Mesenchymal stem cell (in vitro differentiated cells and primary cell): Measurements from ENCODE around the gene EYA2.
A peak's percentile ranks its signal among the peaks of the same experiment; 100 is the strongest.

Experiments used
- DNase-seq: peaks from one replicate; pipeline ENCODE4 v3.0.0-alpha.2; 2013
- H2AFZ ChIP-seq: one replicate; pipeline ENCODE4 v1.6.1; 2013; ENCODE audit warnings: low read depth, mild to moderate bottlenecking, control low read depth, inconsistent platforms, low read length, moderate library complexity
- H2AK5ac ChIP-seq: 2 replicates; pipeline ENCODE4 v1.6.1; 2013; ENCODE audit warnings: low read length, moderate library complexity, mild to moderate bottlenecking, inconsistent platforms; ENCODE audit not compliant: severe bottlenecking
- H2BK120ac ChIP-seq: one replicate; pipeline ENCODE4 v1.6.1; 2013; ENCODE audit warnings: low read depth, mild to moderate bottlenecking, inconsistent platforms, low read length, moderate library complexity
- H2BK12ac ChIP-seq, 2 experiments: one replicate each; pipeline ENCODE4 v1.6.1; 2013; ENCODE audit warnings: inconsistent platforms in 2 of 2, low read length in 2 of 2, mild to moderate bottlenecking in 2 of 2, moderate library complexity in 2 of 2, control low read depth in 1 of 2
- H2BK15ac ChIP-seq: one replicate; pipeline ENCODE4 v1.6.1; 2013; ENCODE audit warnings: mild to moderate bottlenecking, low read depth, inconsistent platforms; ENCODE audit not compliant: poor library complexity, severe bottlenecking
- H2BK5ac ChIP-seq: 2 replicates; pipeline ENCODE4 v1.6.1; 2013; ENCODE audit warnings: low read depth, mild to moderate bottlenecking, low read length, control low read depth, inconsistent platforms; ENCODE audit not compliant: poor library complexity, severe bottlenecking
- H3K14ac ChIP-seq, 2 experiments: one replicate each; pipeline ENCODE4 v1.6.1; 2013; ENCODE audit warnings: inconsistent platforms in 2 of 2, low read length in 2 of 2, control low read depth in 1 of 2, mild to moderate bottlenecking in 1 of 2, moderate library complexity in 1 of 2
- H3K18ac ChIP-seq, 2 experiments: one replicate each; pipeline ENCODE4 v1.6.1; 2013; ENCODE audit warnings: inconsistent platforms in 2 of 2, low read length in 2 of 2, control low read depth in 1 of 2, low read depth in 1 of 2, mild to moderate bottlenecking in 1 of 2
- H3K23ac ChIP-seq, 2 experiments: one replicate each; pipeline ENCODE4 v1.6.1; 2013; ENCODE audit warnings: inconsistent platforms in 2 of 2, low read length in 2 of 2, mild to moderate bottlenecking in 2 of 2, moderate library complexity in 2 of 2, control low read depth in 1 of 2
- H3K27ac ChIP-seq: 2 replicates; pipeline ENCODE4 v1.5.1; 2013; ENCODE audit warnings: mild to moderate bottlenecking, moderate library complexity, low read length, control low read depth, inconsistent platforms; ENCODE audit not compliant: poor library complexity, severe bottlenecking
- H3K27me3 ChIP-seq, 2 experiments: 2 replicates each; pipeline versions ENCODE4 v1.6.1 to v1.7.0; 2013; ENCODE audit warnings: low read length in 2 of 2, mild to moderate bottlenecking in 2 of 2, moderate library complexity in 2 of 2, control low read depth in 1 of 2, inconsistent platforms in 1 of 2; ENCODE audit not compliant: control insufficient read depth in 1 of 2, insufficient read depth in 1 of 2
- H3K36me3 ChIP-seq, 2 experiments: 2 replicates each; pipeline versions ENCODE4 v1.6.1 to v1.7.0; 2013; ENCODE audit warnings: low read length in 2 of 2, control low read depth in 1 of 2, inconsistent platforms in 1 of 2, low read depth in 1 of 2, mild to moderate bottlenecking in 1 of 2; ENCODE audit not compliant: insufficient read depth in 2 of 2, control insufficient read depth in 1 of 2
- H3K4ac ChIP-seq, 2 experiments: one replicate each; pipeline ENCODE4 v1.6.1; 2013; ENCODE audit warnings: inconsistent platforms in 2 of 2, low read length in 2 of 2, mild to moderate bottlenecking in 2 of 2, moderate library complexity in 2 of 2, control low read depth in 1 of 2, low read depth in 1 of 2
- H3K4me1 ChIP-seq: 2 replicates; pipeline ENCODE4 v1.6.1; 2013; ENCODE audit warnings: low read depth, low read length, control low read depth; ENCODE audit not compliant: control insufficient read depth, insufficient read depth
- H3K4me2 ChIP-seq: 2 replicates; pipeline ENCODE4 v1.6.1; 2013; ENCODE audit warnings: low read length, mild to moderate bottlenecking, inconsistent platforms; ENCODE audit not compliant: poor library complexity, severe bottlenecking
- H3K4me3 ChIP-seq, 2 experiments: 2 replicates each; pipeline versions ENCODE4 v1.5.1 to v1.7.0; 2013; ENCODE audit warnings: low read length in 2 of 2, mild to moderate bottlenecking in 2 of 2, control low read depth in 1 of 2, low read depth in 1 of 2; ENCODE audit not compliant: insufficient read depth in 1 of 2
- H3K79me1 ChIP-seq: replicated peaks from 2 replicates; pipeline ENCODE4 v1.6.1; 2013; ENCODE audit warnings: mild to moderate bottlenecking, control low read depth, low read length, inconsistent platforms; ENCODE audit not compliant: poor library complexity, severe bottlenecking
- H3K9ac ChIP-seq: 2 replicates; pipeline ENCODE4 v1.7.0; 2013; ENCODE audit warnings: mild to moderate bottlenecking, low read length, moderate library complexity
- H3K9me3 ChIP-seq: 2 replicates; pipeline ENCODE4 v1.7.0; 2013; ENCODE audit warnings: mild to moderate bottlenecking, low read length; ENCODE audit not compliant: control insufficient read depth
- H4K8ac ChIP-seq: one replicate; pipeline ENCODE4 v1.6.1; 2013; ENCODE audit warnings: inconsistent platforms, mild to moderate bottlenecking, low read length, moderate library complexity
- H4K91ac ChIP-seq: one replicate; pipeline ENCODE4 v1.6.1; 2013; ENCODE audit warnings: mild to moderate bottlenecking, low read length, inconsistent platforms
- WGBS: methylation state at CpG from one replicate; pipeline ENCODE4 v1.1.7; 2013; ENCODE audit warnings: mixed read lengths; 5-methylcytosine and 5-hydroxymethylcytosine counted together

EYA2 gene

DNA sequence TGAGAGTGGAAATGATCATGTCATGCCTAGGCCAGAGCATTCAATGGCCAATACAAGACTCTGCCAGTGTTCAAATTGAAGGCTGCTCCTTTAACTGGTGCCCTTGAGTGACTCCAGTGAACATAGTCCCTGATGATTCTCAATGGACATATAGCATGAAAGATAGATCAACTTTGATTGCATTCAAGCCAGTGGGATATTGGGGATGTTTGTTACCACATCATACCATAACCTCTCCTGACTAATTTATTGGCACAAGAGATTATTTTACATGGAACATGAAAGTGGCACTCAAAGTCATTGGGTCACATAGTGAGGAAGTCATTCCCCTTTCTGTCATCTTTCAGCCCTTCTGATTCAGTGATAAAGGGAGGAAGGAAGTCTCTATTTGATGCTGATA lies 139.0 kb downstream of the EYA2 start:
- no peak overlapping the region for H2AK5ac ChIP-seq
- H3K4ac ChIP-seq = no peak overlapping the region
- H3K14ac ChIP-seq = no peak overlapping the region
- no peaks in the 10 kb centered on the region for H3K36me3 ChIP-seq
- no peak for DNase-seq
- no peak overlapping the region for H2BK120ac ChIP-seq
- no peaks in the 10 kb centered on the region for H3K79me1 ChIP-seq
- H3K27ac ChIP-seq = no peak overlapping the region
- no peak overlapping the region for H3K9ac ChIP-seq
- H2BK15ac ChIP-seq = no peak overlapping the region
- no peak overlapping the region for H2BK5ac ChIP-seq
- peaks cover 0 to 5% of the 10 kb centered on the region in 2 experiments for H3K27me3 ChIP-seq
- no peak overlapping the region for H4K8ac ChIP-seq
- H3K9me3 ChIP-seq = peaks cover 3% of the 10 kb centered on the region
- H3K18ac ChIP-seq = no peak overlapping the region
- no peak overlapping the region for H3K4me3 ChIP-seq
- H2AFZ ChIP-seq = no peak overlapping the region
- no peak overlapping the region for H2BK12ac ChIP-seq
- no peaks in the 10 kb centered on the region for H3K4me1 ChIP-seq
- H3K4me2 ChIP-seq = no peak overlapping the region
- H3K23ac ChIP-seq = no peak overlapping the region
- no peak overlapping the region for H4K91ac ChIP-seq

DNA sequence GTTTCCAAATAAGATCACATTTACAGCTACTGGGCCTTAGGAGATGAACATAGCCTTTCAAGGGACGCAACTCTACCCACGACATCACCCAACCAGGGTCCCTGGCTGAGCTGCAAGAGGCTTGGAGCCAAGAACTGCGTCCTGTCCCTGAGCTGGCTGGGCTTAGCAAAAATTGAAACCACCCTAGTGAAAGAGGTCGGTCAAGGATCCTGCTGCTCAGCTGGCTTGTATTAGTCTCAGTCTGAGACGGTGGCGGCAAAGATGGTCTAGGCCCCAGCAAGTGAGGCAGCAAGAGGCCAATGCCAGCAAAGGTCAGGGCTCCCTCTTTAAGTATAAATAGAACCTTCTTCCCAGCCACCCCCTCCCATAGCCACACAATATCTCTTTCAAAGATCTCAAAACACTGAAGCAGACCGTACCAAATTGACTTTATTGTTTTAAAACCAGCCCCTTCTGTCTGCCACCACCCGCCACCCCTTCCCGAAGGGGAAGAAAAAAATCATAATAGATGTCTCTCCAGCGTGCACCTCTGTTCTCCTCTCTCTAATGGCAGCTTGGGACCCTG lies 140.5 kb downstream of the EYA2 start:
- Histone ChIP-seq H3K36me3 (no peaks in the 10 kb centered on the region), H2BK5ac (no peak overlapping the region), H3K4me3 (no peak overlapping the region), H3K4me2 (no peak overlapping the region), H4K8ac (no peak overlapping the region), H3K27ac (no peak overlapping the region), H3K4ac (no peak overlapping the region), H3K23ac (no peak overlapping the region), H2AK5ac (no peak overlapping the region), H3K18ac (no peak overlapping the region), H3K9me3 (peaks cover 3% of the 10 kb centered on the region), H2BK12ac (no peak overlapping the region), H3K14ac (no peak overlapping the region), H3K79me1 (no peaks in the 10 kb centered on the region), H3K4me1 (no peaks in the 10 kb centered on the region), H3K27me3 (peaks cover 0 to 3% of the 10 kb centered on the region in 2 experiments), H2BK15ac (no peak overlapping the region), H4K91ac (no peak overlapping the region), H2AFZ (no peak overlapping the region), H2BK120ac (no peak overlapping the region), H3K9ac (no peak overlapping the region)
- DNase-seq = no peak
- 84% methylated on average over 10 of the region's 10 CpGs for WGBS

DNA sequence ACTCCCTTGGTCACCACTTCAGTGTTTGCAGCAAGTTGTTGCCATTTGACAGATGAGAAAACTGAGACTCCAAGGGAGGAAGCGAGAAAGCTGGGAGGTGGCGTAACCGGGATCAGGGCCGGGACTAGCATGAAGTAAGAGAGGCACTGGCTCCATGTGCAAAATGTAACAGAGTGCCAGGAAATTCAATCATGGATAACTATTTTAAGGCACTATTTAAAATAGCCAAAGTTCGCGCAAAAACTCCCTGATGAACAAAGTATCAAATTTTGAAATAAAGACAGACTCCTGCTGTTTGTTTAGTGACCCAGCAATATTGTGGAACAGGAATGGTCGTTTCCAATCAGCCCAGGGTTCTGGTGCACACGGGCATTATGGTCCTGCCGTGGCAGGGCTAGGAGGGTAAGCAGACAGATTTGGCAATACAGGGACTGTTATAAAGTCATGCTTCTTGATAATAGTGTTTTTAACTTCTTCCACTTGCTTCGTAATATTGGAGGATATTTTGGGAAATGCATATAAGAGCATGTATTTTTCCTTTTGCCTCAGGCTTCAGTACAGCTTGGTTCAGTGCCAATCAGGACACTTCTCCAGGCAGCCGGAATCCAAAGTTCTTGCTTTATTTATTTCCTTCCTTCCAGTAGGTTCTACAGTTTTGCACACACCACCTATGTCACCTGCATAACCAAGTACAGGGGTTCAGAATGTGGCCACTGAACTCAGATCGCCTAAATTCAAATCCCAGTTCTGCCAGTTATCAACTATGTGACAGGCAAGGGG lies 141.6 kb downstream of the EYA2 start:
- no peak overlapping the region for H3K14ac ChIP-seq
- H2BK120ac ChIP-seq = no peak overlapping the region
- no peak overlapping the region for H4K91ac ChIP-seq
- no peaks in the 10 kb centered on the region for H3K36me3 ChIP-seq
- H3K9me3 ChIP-seq = peaks cover 3% of the 10 kb centered on the region
- no peak overlapping the region for H4K8ac ChIP-seq
- no peak overlapping the region for H3K23ac ChIP-seq
- no peak overlapping the region for H3K27ac ChIP-seq
- H2AFZ ChIP-seq = no peak overlapping the region
- no peaks in the 10 kb centered on the region for H3K79me1 ChIP-seq
- H3K4me1 ChIP-seq = no peaks in the 10 kb centered on the region
- H3K9ac ChIP-seq = no peak overlapping the region
- H3K4me2 ChIP-seq = no peak overlapping the region
- no peak overlapping the region for H3K4ac ChIP-seq
- 79% methylated on average over 12 of the region's 12 CpGs for WGBS
- H2BK12ac ChIP-seq = no peak overlapping the region
- no peak overlapping the region for H2BK5ac ChIP-seq
- H3K18ac ChIP-seq = no peak overlapping the region
- no peak overlapping the region for H2AK5ac ChIP-seq
- no peak for DNase-seq
- no peak overlapping the region for H3K4me3 ChIP-seq
- no peak overlapping the region for H2BK15ac ChIP-seq
- H3K27me3 ChIP-seq = peaks cover 0 to 12% of the 10 kb centered on the region in 2 experiments

- Histone ChIP-seq H3K9me3 (peaks cover 3% of the 10 kb centered on the region), H3K79me1 (no peaks in the 10 kb centered on the region), H3K4me3 (peak overlapping the region in 1 of 2 experiments; percentile 52), H3K23ac (no peak overlapping the region), H2AFZ (no peak overlapping the region), H3K14ac (no peak overlapping the region), H3K36me3 (no peaks in the 10 kb centered on the region), H3K4me1 (no peaks in the 10 kb centered on the region), H4K8ac (no peak overlapping the region), H4K91ac (no peak overlapping the region), H2BK5ac (no peak overlapping the region), H2BK15ac (no peak overlapping the region), H3K9ac (peak overlapping the region; percentile 40), H2BK12ac (no peak overlapping the region), H3K4ac (no peak overlapping the region), H2AK5ac (no peak overlapping the region), H3K27ac (no peak overlapping the region), H3K27me3 (peaks cover 0 to 22% of the 10 kb centered on the region in 2 experiments), H3K4me2 (no peak overlapping the region), H2BK120ac (no peak overlapping the region), H3K18ac (no peak overlapping the region)
- 73% methylated on average over 17 of the region's 18 CpGs for WGBS
- no peak for DNase-seq
Observed at GRCh38 chr20:47038566-47039560, 144.2 kb downstream of the EYA2 start.
